Adrenal gland (tissue), 5 donors: Measurements from ENCODE around the gene GCSAML.

Source experiments
- CTCF ChIP-seq, 6 experiments: fragments of 450-650 bp in 4 of 6; fragments of 200-600 bp in 2 of 6; sonication (generic) in 1 of 6; IDR thresholded peaks; 1 replicate in 5 of 6; 2 replicates in 1 of 6; pipeline versions ENCODE4 v1.5.1 to v1.8.0; 2016 to 2021; ENCODE audit warnings: antibody characterized with exemption in 6 of 6, mild to moderate bottlenecking in 2 of 6, moderate library complexity in 1 of 6
- POLR2A ChIP-seq, 2 donors: fragments of 450-650 bp; IDR thresholded peaks; one replicate each; pipeline ENCODE4 v1.6.1; 2017; ENCODE audit warnings: antibody characterized with exemption in 2 of 2, mild to moderate bottlenecking in 2 of 2, moderate library complexity in 1 of 2
- donor health status: DM: no; HTN: no; CAD: no.

DNA sequence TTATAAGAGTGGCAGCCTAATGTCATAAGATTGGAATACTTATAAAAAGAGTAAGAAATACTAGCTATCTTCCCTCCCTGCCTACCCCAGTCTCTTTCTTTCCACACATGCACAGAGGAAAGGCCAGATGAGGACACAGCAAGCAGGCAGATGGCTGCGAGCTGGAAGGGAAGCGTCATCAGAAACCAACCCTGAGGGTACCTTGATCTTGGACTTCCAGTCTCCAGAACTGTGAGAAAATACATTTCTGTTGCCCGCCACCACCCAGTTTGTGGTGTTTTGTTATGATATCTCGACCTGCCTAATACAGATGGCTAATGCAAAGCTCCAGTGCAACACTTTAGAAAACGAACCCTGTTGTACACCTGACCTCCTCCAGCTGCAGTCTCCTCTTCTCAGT, 10.4 kb upstream of the GCSAML start:
- TF ChIP-seq CTCF (IDR thresholded peaks at IDR 0.05), result no peak
- TF ChIP-seq POLR2A (IDR thresholded peaks at IDR 0.05), result no peak
